ENCODE results near the gene PTPRCAP.
"Not testable (repeated sequence)": the region's sequence is repeated elsewhere in the genome, so short reads cannot be mapped to it uniquely, and the experiment has no call there.

The PTPRCAP gene

GRCh38 chr11:67465530-67465929 lies 28.0 kb upstream of the PTPRCAP start:
- DNase-seq (ENCODE audit: low read depth, low spot score), result not testable (repeated sequence)

GRCh38 chr11:67465189-67465510 lies 27.7 kb upstream of the PTPRCAP start:
- DNase-seq (ENCODE audit: low read depth, low spot score), result no peak

- peak; percentile 85 for DNase-seq (ENCODE audit: low read depth, low spot score)
Observed at GRCh38 chr11:67464411-67465188, 27.1 kb upstream of the PTPRCAP start.

GRCh38 chr11:67463680-67464410 lies 26.4 kb upstream of the PTPRCAP start:
- DNase-seq (ENCODE audit: low read depth, low spot score), result no peak

- no peak for DNase-seq (ENCODE audit: low read depth, low spot score)
Observed at GRCh38 chr11:67463186-67463585, 25.7 kb upstream of the PTPRCAP start.

- no peak for DNase-seq (ENCODE audit: low read depth, low spot score)
Observed at GRCh38 chr11:67458266-67458665, 20.8 kb upstream of the PTPRCAP start.

GRCh38 chr11:67457453-67457852 lies 20.0 kb upstream of the PTPRCAP start:
- DNase-seq (ENCODE audit: low read depth, low spot score), result no peak

- DNase-seq (ENCODE audit: low read depth, low spot score), result no peak
Observed at GRCh38 chr11:67456068-67456705, 18.7 kb upstream of the PTPRCAP start.

GRCh38 chr11:67455054-67455453 lies 17.6 kb upstream of the PTPRCAP start, which contains the start of gene CABP4:
CABP4 (plus strand) TSS chr11:67455354; CDS start chr11:67455424, 70 bp downstream.
- no peak for DNase-seq (ENCODE audit: low read depth, low spot score)

GRCh38 chr11:67453816-67454732 lies 16.6 kb upstream of the PTPRCAP start:
- DNase-seq (ENCODE audit: low read depth, low spot score), result no peak

- no peak for DNase-seq (ENCODE audit: low read depth, low spot score)
Observed at GRCh38 chr11:67452141-67452952, 14.9 kb upstream of the PTPRCAP start, which contains the start of gene GPR152. GPR152 (minus strand) TSS chr11:67452729; CDS start chr11:67452724, 5 bp downstream.

GRCh38 chr11:67451658-67451976 lies 14.1 kb upstream of the PTPRCAP start:
- DNase-seq (ENCODE audit: low read depth, low spot score), result no peak

- no peak for DNase-seq (ENCODE audit: low read depth, low spot score)
Observed at GRCh38 chr11:67450796-67451657, 13.5 kb upstream of the PTPRCAP start.

- DNase-seq (ENCODE audit: low read depth, low spot score), result no peak
Observed at GRCh38 chr11:67449116-67449844, 11.8 kb upstream of the PTPRCAP start.

- DNase-seq (ENCODE audit: low read depth, low spot score), result no peak
Observed at GRCh38 chr11:67448220-67448609, 10.7 kb upstream of the PTPRCAP start.

GRCh38 chr11:67445515-67445914 lies 8.0 kb upstream of the PTPRCAP start:
- DNase-seq (ENCODE audit: low read depth, low spot score), result no peak

- DNase-seq (ENCODE audit: low read depth, low spot score), result no peak
Observed at GRCh38 chr11:67442504-67443404, 5.3 kb upstream of the PTPRCAP start.

- no peak for DNase-seq (ENCODE audit: low read depth, low spot score)
Observed at GRCh38 chr11:67441731-67442351, 4.4 kb upstream of the PTPRCAP start.

Measured in activated CD4-positive, CD25-positive, alpha-beta regulatory T cell treated with anti-CD3 and anti-CD28 coated beads, Interleukin-2, amount 50 U/mL, for 16 hours (primary cell).